HepG2 (cell line): ENCODE measurements around the gene SQSTM1.

Source experiments
- MEIS2 ChIP-seq: sonication (generic); formaldehyde crosslinking; IDR thresholded peaks from 2 replicates; pipeline ENCODE4 v1.9.0; 2021; ENCODE audit warnings: mild to moderate bottlenecking, missing genetic modification reagents
- POLR2A ChIP-seq, 2 experiments: IDR thresholded peaks; 2 replicates each; pipeline ENCODE4 v1.6.1; 2011; ENCODE audit warnings: low read depth in 2 of 2, low read length in 2 of 2, mild to moderate bottlenecking in 1 of 2, moderate library complexity in 1 of 2; ENCODE audit not compliant: insufficient read depth in 1 of 2
- POLR2AphosphoS5 ChIP-seq: IDR thresholded peaks from 2 replicates; pipeline ENCODE4 v1.6.1; 2012; ENCODE audit warnings: low read depth, low read length
- REXO4 ChIP-seq: sonication (generic); formaldehyde crosslinking; IDR thresholded peaks from 2 replicates; pipeline ENCODE4 v1.8.0; 2022; ENCODE audit warnings: missing genetic modification reagents, mild to moderate bottlenecking, borderline replicate concordance
- SIN3A ChIP-seq: IDR thresholded peaks from 2 replicates; pipeline ENCODE4 v1.6.1; 2011; ENCODE audit warnings: low read depth, mild to moderate bottlenecking, control low read depth, low read length, borderline replicate concordance
- SRF ChIP-seq: IDR thresholded peaks from 2 replicates; pipeline ENCODE4 v1.6.1; 2011; ENCODE audit warnings: mild to moderate bottlenecking, low read depth, low read length, moderate library complexity
- TBX2 ChIP-seq: sonication (generic); formaldehyde crosslinking; IDR thresholded peaks from 2 replicates; pipeline ENCODE4 v1.5.0; 2020; ENCODE audit warnings: missing genetic modification reagents, mild to moderate bottlenecking, borderline replicate concordance
- ZBTB34 ChIP-seq: sonication (generic); formaldehyde crosslinking; IDR thresholded peaks from 2 replicates; pipeline ENCODE4 v1.8.0; 2022; ENCODE audit warnings: mild to moderate bottlenecking, missing genetic modification reagents
- ZKSCAN1 ChIP-seq: fragments of 150-350 bp; IDR thresholded peaks from 2 replicates; pipeline ENCODE4 v1.6.1; 2014; ENCODE audit warnings: low read length
- ZNF121 ChIP-seq: sonication (generic); formaldehyde crosslinking; IDR thresholded peaks from 2 replicates; pipeline ENCODE4 v1.5.0; 2020; ENCODE audit warnings: mild to moderate bottlenecking, missing genetic modification reagents
- ZNF275 ChIP-seq: sonication (generic); formaldehyde crosslinking; IDR thresholded peaks from 2 replicates; pipeline ENCODE4 v1.8.0; 2022; ENCODE audit warnings: missing genetic modification reagents, mild to moderate bottlenecking, inconsistent platforms, borderline replicate concordance
- TF ChIP-seq, protein P1 (sequence below): sonication (generic); formaldehyde crosslinking; IDR thresholded peaks from 2 replicates; pipeline ENCODE4 v1.4.0; 2020; ENCODE audit warnings: missing genetic modification reagents
- TF ChIP-seq, protein P2 (sequence below): sonication (generic); formaldehyde crosslinking; IDR thresholded peaks from 2 replicates; pipeline ENCODE4 v1.5.0; 2020; ENCODE audit warnings: mild to moderate bottlenecking, missing genetic modification reagents, moderate library complexity

DNA sequence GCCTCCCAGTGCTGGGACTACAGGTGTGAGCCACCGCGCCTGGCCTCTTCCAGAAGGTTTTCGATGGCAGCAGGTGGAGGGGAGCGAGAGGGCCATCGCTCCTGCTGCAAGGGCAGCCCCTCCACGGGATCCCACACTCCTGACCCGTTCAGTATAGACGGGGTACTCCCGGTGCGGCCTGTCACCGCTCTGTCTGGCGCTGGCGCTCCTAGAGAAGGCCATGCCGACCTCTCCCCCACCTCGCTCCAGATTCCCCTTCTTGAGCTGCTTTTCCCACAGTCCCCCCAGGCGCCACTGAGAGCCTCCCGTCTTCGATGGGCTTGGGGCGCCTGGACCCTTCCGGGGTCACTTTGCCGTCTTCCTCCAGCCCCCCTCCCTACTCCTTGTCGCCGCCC is 4.3 kb upstream of the SQSTM1 start:
- TF ChIP-seq TBX2 (no peak), ZNF121 (CRISPR knock-in tag) (no peak), ZNF275 (CRISPR knock-in tag) (no peak), SIN3A (no peak), ZKSCAN1 (no peak), SRF (no peak), POLR2A (IDR thresholded peaks at IDR 0.05; ENCODE audit: insufficient read depth in 1 of 2, low read depth in 2 of 2, low read length in 2 of 2) (no peak), REXO4 (CRISPR knock-in tag) (no peak), MEIS2 (no peak), POLR2AphosphoS5 (no peak), ZBTB34 (no peak)
- TF ChIP-seq, protein P1, sequence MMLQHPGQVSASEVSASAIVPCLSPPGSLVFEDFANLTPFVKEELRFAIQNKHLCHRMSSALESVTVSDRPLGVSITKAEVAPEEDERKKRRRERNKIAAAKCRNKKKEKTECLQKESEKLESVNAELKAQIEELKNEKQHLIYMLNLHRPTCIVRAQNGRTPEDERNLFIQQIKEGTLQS (CRISPR knock-in tag) = no peak
- TF ChIP-seq, protein P2, sequence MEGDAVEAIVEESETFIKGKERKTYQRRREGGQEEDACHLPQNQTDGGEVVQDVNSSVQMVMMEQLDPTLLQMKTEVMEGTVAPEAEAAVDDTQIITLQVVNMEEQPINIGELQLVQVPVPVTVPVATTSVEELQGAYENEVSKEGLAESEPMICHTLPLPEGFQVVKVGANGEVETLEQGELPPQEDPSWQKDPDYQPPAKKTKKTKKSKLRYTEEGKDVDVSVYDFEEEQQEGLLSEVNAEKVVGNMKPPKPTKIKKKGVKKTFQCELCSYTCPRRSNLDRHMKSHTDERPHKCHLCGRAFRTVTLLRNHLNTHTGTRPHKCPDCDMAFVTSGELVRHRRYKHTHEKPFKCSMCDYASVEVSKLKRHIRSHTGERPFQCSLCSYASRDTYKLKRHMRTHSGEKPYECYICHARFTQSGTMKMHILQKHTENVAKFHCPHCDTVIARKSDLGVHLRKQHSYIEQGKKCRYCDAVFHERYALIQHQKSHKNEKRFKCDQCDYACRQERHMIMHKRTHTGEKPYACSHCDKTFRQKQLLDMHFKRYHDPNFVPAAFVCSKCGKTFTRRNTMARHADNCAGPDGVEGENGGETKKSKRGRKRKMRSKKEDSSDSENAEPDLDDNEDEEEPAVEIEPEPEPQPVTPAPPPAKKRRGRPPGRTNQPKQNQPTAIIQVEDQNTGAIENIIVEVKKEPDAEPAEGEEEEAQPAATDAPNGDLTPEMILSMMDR = no peak
